HEK293 (cell line): ENCODE results near the gene MSANTD1.

Source experiments
- BCL11A ChIP-seq: fragments of 450-650 bp; formaldehyde crosslinking; IDR thresholded peaks from 2 replicates; pipeline ENCODE4 v1.5.1; 2016; ENCODE audit warnings: low read depth, missing biosample characterization, missing genetic modification characterization
- GLIS1 ChIP-seq: fragments of 450-650 bp; formaldehyde crosslinking; IDR thresholded peaks from 2 replicates; pipeline ENCODE4 v1.5.1; 2016; ENCODE audit warnings: missing biosample characterization, missing genetic modification characterization
- IKZF3 ChIP-seq: fragments of 450-650 bp; IDR thresholded peaks from 2 replicates; pipeline ENCODE4 v1.5.0; 2018; ENCODE audit warnings: missing biosample characterization, mild to moderate bottlenecking, missing genetic modification characterization, moderate library complexity
- MYNN ChIP-seq: fragments of 450-650 bp; formaldehyde crosslinking; IDR thresholded peaks from 2 replicates; pipeline ENCODE4 v1.5.1; 2016; ENCODE audit warnings: missing biosample characterization, missing genetic modification characterization, borderline replicate concordance
- OSR2 ChIP-seq: fragments of 450-650 bp; formaldehyde crosslinking; IDR thresholded peaks from 2 replicates; pipeline ENCODE4 v1.5.1; 2016; ENCODE audit warnings: missing biosample characterization, missing genetic modification characterization
- WT1 ChIP-seq: fragments of 450-650 bp; formaldehyde crosslinking; IDR thresholded peaks from 2 replicates; pipeline ENCODE4 v1.5.1; 2016; ENCODE audit warnings: missing biosample characterization, missing genetic modification characterization
- ZBTB48 ChIP-seq: fragments of 450-650 bp; formaldehyde crosslinking; IDR thresholded peaks from 2 replicates; pipeline ENCODE4 v1.5.1; 2016; ENCODE audit warnings: missing biosample characterization, missing genetic modification characterization
- ZNF155 ChIP-seq: fragments of 450-650 bp; formaldehyde crosslinking; IDR thresholded peaks from 2 replicates; pipeline ENCODE4 v1.5.1; 2016; ENCODE audit warnings: missing biosample characterization, missing genetic modification characterization
- ZNF2 ChIP-seq: fragments of 450-650 bp; formaldehyde crosslinking; IDR thresholded peaks from 2 replicates; pipeline ENCODE4 v1.5.1; 2016; ENCODE audit warnings: missing biosample characterization, missing genetic modification characterization
- ZNF221 ChIP-seq: fragments of 450-650 bp; formaldehyde crosslinking; IDR thresholded peaks from 2 replicates; pipeline ENCODE4 v1.5.1; 2017; ENCODE audit warnings: missing biosample characterization, missing genetic modification characterization, borderline replicate concordance
- ZNF311 ChIP-seq: fragments of 450-650 bp; formaldehyde crosslinking; IDR thresholded peaks from 2 replicates; pipeline ENCODE4 v1.5.1; 2017; ENCODE audit warnings: missing biosample characterization, missing genetic modification characterization, borderline replicate concordance
- ZNF335 ChIP-seq: fragments of 450-650 bp; formaldehyde crosslinking; conservative IDR thresholded peaks from 2 replicates; pipeline ENCODE4 v1.5.1; 2016; ENCODE audit warnings: missing biosample characterization, missing genetic modification characterization
- ZNF423 ChIP-seq: fragments of 450-650 bp; formaldehyde crosslinking; IDR thresholded peaks from 2 replicates; pipeline ENCODE4 v1.5.1; 2016; ENCODE audit warnings: missing biosample characterization, missing genetic modification characterization
- ZNF473 ChIP-seq: fragments of 450-650 bp; formaldehyde crosslinking; IDR thresholded peaks from 2 replicates; pipeline ENCODE4 v1.5.1; 2017; ENCODE audit warnings: missing biosample characterization, missing genetic modification characterization
- ZNF600 ChIP-seq: fragments of 450-650 bp; formaldehyde crosslinking; IDR thresholded peaks from 2 replicates; pipeline ENCODE4 v1.5.1; 2016; ENCODE audit warnings: missing biosample characterization, missing genetic modification characterization
- ZNF658 ChIP-seq: fragments of 450-650 bp; formaldehyde crosslinking; IDR thresholded peaks from 2 replicates; pipeline ENCODE4; 2016; ENCODE audit warnings: missing biosample characterization, missing genetic modification characterization
- ZNF660 ChIP-seq: fragments of 450-650 bp; IDR thresholded peaks from 2 replicates; pipeline ENCODE4 v1.5.1; 2018; ENCODE audit warnings: missing biosample characterization, mild to moderate bottlenecking, missing genetic modification characterization
- ZNF677 ChIP-seq: fragments of 450-650 bp; IDR thresholded peaks from 2 replicates; pipeline ENCODE4 v1.5.0; 2018; ENCODE audit warnings: missing biosample characterization, mild to moderate bottlenecking, missing genetic modification characterization, moderate library complexity
- ZNF777 ChIP-seq: fragments of 450-650 bp; formaldehyde crosslinking; IDR thresholded peaks from 2 replicates; pipeline ENCODE4 v1.5.1; 2017; ENCODE audit warnings: missing biosample characterization, missing genetic modification characterization, borderline replicate concordance
- ZNF785 ChIP-seq: fragments of 450-650 bp; formaldehyde crosslinking; IDR thresholded peaks from 2 replicates; pipeline ENCODE4 v1.5.1; 2016; ENCODE audit warnings: missing biosample characterization, missing genetic modification characterization
- TF ChIP-seq, protein P1 (sequence below): fragments of 450-650 bp; formaldehyde crosslinking; IDR thresholded peaks from 2 replicates; pipeline ENCODE4 v1.5.1; 2016; ENCODE audit warnings: missing biosample characterization, missing genetic modification characterization
- TF ChIP-seq, protein P2 (sequence below): fragments of 450-650 bp; formaldehyde crosslinking; IDR thresholded peaks from 2 replicates; pipeline ENCODE4 v1.5.1; 2016; ENCODE audit warnings: missing biosample characterization, missing genetic modification characterization
- TF ChIP-seq, protein P3 (sequence below): fragments of 450-650 bp; IDR thresholded peaks from 2 replicates; pipeline ENCODE4 v1.5.1; 2018; ENCODE audit warnings: missing biosample characterization, missing genetic modification characterization
- TF ChIP-seq, protein P4 (sequence below): fragments of 450-650 bp; formaldehyde crosslinking; IDR thresholded peaks from 2 replicates; pipeline ENCODE4 v1.5.1; 2016; ENCODE audit warnings: missing biosample characterization, missing genetic modification characterization
- TF ChIP-seq, protein P5 (sequence below): fragments of 450-650 bp; formaldehyde crosslinking; IDR thresholded peaks from 2 replicates; pipeline ENCODE4 v1.5.1; 2016; ENCODE audit warnings: missing biosample characterization, missing genetic modification characterization
- TF ChIP-seq, protein P6 (sequence below): fragments of 450-650 bp; formaldehyde crosslinking; IDR thresholded peaks from 2 replicates; pipeline ENCODE4 v1.5.1; 2016; ENCODE audit warnings: missing biosample characterization, missing genetic modification characterization, borderline replicate concordance

MSANTD1 gene

DNA sequence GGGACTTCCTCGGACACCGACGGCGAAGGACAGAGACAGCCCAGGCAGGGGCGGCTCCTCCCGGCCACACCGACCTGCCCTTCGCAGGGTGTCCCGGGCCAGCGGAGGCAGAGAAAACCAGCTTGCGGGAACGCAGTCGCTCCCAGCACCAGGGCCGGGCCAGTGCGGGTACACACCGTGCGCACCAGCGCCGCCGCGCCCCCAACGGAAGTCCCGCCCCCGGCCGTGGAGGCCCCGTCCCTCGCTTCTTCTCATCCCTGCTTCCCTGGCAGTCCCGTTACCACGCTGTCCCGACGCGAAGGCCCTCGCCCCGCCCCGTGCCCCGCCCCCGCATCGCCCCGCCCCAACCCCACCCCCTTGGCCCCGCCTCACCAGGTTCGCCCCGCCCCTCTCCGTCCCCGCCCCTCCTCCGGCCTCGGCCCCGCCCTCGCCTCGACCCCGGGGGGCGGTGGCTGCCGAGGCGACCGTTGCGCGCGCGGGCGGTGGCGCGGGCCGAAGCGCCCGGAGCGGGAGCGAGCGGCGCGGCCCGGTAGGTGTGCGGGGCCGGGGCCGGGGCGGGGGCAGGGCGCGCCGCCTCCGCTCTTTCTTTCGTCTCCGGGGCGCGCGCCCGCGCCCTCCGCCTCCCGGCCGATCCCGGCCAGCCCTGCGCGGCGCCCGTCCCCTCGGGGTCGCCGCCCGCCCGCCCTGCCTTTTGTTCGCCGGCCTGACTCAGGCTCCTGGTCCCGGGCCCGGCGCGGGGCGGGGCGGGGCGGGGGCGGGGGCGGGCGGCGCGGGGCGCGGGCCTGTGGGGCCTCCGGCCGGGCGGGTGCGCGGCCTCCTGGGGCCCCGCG lies 43.8 kb downstream of the MSANTD1 start, which contains the start of gene RGS12 (continued):
- TF ChIP-seq, protein P1, sequence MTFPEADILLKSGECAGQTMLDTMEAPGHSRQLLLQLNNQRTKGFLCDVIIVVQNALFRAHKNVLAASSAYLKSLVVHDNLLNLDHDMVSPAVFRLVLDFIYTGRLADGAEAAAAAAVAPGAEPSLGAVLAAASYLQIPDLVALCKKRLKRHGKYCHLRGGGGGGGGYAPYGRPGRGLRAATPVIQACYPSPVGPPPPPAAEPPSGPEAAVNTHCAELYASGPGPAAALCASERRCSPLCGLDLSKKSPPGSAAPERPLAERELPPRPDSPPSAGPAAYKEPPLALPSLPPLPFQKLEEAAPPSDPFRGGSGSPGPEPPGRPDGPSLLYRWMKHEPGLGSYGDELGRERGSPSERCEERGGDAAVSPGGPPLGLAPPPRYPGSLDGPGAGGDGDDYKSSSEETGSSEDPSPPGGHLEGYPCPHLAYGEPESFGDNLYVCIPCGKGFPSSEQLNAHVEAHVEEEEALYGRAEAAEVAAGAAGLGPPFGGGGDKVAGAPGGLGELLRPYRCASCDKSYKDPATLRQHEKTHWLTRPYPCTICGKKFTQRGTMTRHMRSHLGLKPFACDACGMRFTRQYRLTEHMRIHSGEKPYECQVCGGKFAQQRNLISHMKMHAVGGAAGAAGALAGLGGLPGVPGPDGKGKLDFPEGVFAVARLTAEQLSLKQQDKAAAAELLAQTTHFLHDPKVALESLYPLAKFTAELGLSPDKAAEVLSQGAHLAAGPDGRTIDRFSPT (tag by site-specific recombination), result no peak; the same call in 1 of the 2 replicates
- TF ChIP-seq ZNF658 (tag by site-specific recombination) (no peak), ZNF777 (tag by site-specific recombination) (peak; percentile 88), ZNF660 (tag by site-specific recombination) (no peak), ZNF2 (tag by site-specific recombination) (0 out of 2 replicates have a peak, but pooled peaks have one; percentile 15), ZNF600 (tag by site-specific recombination) (no peak), ZNF311 (tag by site-specific recombination) (no peak), WT1 (tag by site-specific recombination) (no peak), GLIS1 (tag by site-specific recombination) (no peak), OSR2 (tag by site-specific recombination) (no peak), ZNF335 (tag by site-specific recombination) (no peak), ZNF785 (tag by site-specific recombination) (no peak), ZNF221 (tag by site-specific recombination) (no peak), IKZF3 (peak; percentile 9; the same call in 1 of the 2 replicates), ZNF155 (tag by site-specific recombination) (no peak), MYNN (tag by site-specific recombination) (no peak), ZNF473 (tag by site-specific recombination) (no peak), BCL11A (tag by site-specific recombination) (no peak), ZNF423 (tag by site-specific recombination) (no peak), ZNF677 (tag by site-specific recombination) (no peak), ZBTB48 (tag by site-specific recombination) (no peak)
- TF ChIP-seq, protein P2, sequence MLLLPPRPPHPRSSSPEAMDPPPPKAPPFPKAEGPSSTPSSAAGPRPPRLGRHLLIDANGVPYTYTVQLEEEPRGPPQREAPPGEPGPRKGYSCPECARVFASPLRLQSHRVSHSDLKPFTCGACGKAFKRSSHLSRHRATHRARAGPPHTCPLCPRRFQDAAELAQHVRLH (tag by site-specific recombination), result no peak
- TF ChIP-seq, protein P3, sequence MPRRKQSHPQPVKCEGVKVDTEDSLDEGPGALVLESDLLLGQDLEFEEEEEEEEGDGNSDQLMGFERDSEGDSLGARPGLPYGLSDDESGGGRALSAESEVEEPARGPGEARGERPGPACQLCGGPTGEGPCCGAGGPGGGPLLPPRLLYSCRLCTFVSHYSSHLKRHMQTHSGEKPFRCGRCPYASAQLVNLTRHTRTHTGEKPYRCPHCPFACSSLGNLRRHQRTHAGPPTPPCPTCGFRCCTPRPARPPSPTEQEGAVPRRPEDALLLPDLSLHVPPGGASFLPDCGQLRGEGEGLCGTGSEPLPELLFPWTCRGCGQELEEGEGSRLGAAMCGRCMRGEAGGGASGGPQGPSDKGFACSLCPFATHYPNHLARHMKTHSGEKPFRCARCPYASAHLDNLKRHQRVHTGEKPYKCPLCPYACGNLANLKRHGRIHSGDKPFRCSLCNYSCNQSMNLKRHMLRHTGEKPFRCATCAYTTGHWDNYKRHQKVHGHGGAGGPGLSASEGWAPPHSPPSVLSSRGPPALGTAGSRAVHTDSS, result no peak
- TF ChIP-seq, protein P4, sequence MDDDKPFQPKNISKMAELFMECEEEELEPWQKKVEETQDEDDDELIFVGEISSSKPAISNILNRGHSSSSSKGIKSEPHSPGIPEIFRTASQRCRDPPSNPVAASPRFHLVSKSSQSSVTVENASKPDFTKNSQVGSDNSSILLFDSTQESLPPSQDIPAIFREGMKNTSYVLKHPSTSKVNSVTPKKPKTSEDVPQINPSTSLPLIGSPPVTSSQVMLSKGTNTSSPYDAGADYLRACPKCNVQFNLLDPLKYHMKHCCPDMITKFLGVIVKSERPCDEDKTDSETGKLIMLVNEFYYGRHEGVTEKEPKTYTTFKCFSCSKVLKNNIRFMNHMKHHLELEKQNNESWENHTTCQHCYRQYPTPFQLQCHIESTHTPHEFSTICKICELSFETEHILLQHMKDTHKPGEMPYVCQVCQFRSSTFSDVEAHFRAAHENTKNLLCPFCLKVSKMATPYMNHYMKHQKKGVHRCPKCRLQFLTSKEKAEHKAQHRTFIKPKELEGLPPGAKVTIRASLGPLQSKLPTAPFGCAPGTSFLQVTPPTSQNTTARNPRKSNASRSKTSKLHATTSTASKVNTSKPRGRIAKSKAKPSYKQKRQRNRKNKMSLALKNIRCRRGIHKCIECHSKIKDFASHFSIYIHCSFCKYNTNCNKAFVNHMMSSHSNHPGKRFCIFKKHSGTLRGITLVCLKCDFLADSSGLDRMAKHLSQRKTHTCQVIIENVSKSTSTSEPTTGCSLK (tag by site-specific recombination), result no peak
- TF ChIP-seq, protein P5, sequence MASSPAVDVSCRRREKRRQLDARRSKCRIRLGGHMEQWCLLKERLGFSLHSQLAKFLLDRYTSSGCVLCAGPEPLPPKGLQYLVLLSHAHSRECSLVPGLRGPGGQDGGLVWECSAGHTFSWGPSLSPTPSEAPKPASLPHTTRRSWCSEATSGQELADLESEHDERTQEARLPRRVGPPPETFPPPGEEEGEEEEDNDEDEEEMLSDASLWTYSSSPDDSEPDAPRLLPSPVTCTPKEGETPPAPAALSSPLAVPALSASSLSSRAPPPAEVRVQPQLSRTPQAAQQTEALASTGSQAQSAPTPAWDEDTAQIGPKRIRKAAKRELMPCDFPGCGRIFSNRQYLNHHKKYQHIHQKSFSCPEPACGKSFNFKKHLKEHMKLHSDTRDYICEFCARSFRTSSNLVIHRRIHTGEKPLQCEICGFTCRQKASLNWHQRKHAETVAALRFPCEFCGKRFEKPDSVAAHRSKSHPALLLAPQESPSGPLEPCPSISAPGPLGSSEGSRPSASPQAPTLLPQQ (tag by site-specific recombination), result no peak
- TF ChIP-seq, protein P6, sequence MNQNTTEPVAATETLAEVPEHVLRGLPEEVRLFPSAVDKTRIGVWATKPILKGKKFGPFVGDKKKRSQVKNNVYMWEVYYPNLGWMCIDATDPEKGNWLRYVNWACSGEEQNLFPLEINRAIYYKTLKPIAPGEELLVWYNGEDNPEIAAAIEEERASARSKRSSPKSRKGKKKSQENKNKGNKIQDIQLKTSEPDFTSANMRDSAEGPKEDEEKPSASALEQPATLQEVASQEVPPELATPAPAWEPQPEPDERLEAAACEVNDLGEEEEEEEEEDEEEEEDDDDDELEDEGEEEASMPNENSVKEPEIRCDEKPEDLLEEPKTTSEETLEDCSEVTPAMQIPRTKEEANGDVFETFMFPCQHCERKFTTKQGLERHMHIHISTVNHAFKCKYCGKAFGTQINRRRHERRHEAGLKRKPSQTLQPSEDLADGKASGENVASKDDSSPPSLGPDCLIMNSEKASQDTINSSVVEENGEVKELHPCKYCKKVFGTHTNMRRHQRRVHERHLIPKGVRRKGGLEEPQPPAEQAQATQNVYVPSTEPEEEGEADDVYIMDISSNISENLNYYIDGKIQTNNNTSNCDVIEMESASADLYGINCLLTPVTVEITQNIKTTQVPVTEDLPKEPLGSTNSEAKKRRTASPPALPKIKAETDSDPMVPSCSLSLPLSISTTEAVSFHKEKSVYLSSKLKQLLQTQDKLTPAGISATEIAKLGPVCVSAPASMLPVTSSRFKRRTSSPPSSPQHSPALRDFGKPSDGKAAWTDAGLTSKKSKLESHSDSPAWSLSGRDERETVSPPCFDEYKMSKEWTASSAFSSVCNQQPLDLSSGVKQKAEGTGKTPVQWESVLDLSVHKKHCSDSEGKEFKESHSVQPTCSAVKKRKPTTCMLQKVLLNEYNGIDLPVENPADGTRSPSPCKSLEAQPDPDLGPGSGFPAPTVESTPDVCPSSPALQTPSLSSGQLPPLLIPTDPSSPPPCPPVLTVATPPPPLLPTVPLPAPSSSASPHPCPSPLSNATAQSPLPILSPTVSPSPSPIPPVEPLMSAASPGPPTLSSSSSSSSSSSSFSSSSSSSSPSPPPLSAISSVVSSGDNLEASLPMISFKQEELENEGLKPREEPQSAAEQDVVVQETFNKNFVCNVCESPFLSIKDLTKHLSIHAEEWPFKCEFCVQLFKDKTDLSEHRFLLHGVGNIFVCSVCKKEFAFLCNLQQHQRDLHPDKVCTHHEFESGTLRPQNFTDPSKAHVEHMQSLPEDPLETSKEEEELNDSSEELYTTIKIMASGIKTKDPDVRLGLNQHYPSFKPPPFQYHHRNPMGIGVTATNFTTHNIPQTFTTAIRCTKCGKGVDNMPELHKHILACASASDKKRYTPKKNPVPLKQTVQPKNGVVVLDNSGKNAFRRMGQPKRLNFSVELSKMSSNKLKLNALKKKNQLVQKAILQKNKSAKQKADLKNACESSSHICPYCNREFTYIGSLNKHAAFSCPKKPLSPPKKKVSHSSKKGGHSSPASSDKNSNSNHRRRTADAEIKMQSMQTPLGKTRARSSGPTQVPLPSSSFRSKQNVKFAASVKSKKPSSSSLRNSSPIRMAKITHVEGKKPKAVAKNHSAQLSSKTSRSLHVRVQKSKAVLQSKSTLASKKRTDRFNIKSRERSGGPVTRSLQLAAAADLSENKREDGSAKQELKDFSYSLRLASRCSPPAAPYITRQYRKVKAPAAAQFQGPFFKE (tag by site-specific recombination), result no peak
